K562 treated with DMSO at 1 percent for 4 hours (cell line): ENCODE results near the gene RBPMS2. TPM values are rescaled to one million over a fixed set of nuclear protein-coding genes. Genes with fewer than 3 reads are reported as not detected.

Experiments
- total RNA-seq: library from RNA; unstranded; fragments of 300-600 nt; gene quantifications from 2 replicates; pipeline ENCODE4 v1.2.3, GENCODE V29; 2022; ENCODE audit not compliant: insufficient read depth

The RBPMS2 gene
- 0.87 and 1.9 TPM in 2 replicates for total RNA-seq

GRCh38 chr15:64775551-64776401 lies at the start of gene RBPMS2:
Gene RBPMS2 (minus strand): TSS chr15:64775589. CDS start chr15:64775319, 270 bp downstream.

Other genes starting within 250 kb of the RBPMS2 start
- 11.0 and 14.8 TPM in 2 replicates for gene PIF1, start 50.1 kb upstream of the RBPMS2 start, total RNA-seq
- 7.4 and 10.3 TPM in 2 replicates for gene PLEKHO2, start 66.3 kb upstream of the RBPMS2 start, total RNA-seq
- gene ANKDD1A, start 136.3 kb upstream of the RBPMS2 start, total RNA-seq: 0.71 TPM in 1 of 2 replicates, not detected in the other
- gene SPG21, start 214.3 kb upstream of the RBPMS2 start, total RNA-seq: 48.1 and 55.1 TPM in 2 replicates